Mucosa of descending colon (tissue), 3 donors: Measurements from ENCODE around the gene EXOSC6. TPM values are rescaled to one million over a fixed set of nuclear protein-coding genes. Genes with fewer than 3 reads are reported as not detected.
A peak's percentile ranks its signal among the peaks of the same experiment; 100 is the strongest.
"Not testable (repeated sequence)": the region's sequence is repeated elsewhere in the genome, so short reads cannot be mapped to it uniquely, and the experiment has no call there.

Experiments used
- ATAC-seq: fragments of 200-7000 bp; cut with Tn5 transposase; one replicate; pipeline ENCODE4 v1.9.1; 2020; ENCODE audit warnings: mild to moderate bottlenecking, moderate library complexity
- DNase-seq, 3 donors: peaks; one replicate each; pipeline ENCODE4 v3.0.0-alpha.2; 2020
- H3K36me3 ChIP-seq: fragments of 200-600 bp; one replicate; pipeline ENCODE4 v1.8.0; 2021; ENCODE audit warnings: low read depth, mild to moderate bottlenecking
- H3K4me1 ChIP-seq: fragments of 200-600 bp; one replicate; pipeline ENCODE4 v1.8.0; 2021; ENCODE audit warnings: low read depth, mild to moderate bottlenecking
- H3K4me3 ChIP-seq: fragments of 200-600 bp; one replicate; pipeline ENCODE4 v1.8.0; 2021; ENCODE audit warnings: mild to moderate bottlenecking
- H3K9me3 ChIP-seq: fragments of 200-600 bp; one replicate; pipeline ENCODE4 v1.8.0; 2021; ENCODE audit warnings: mild to moderate bottlenecking
- CTCF ChIP-seq: fragments of 200-600 bp; IDR thresholded peaks from one replicate; pipeline ENCODE4 v1.8.0; 2022; ENCODE audit warnings: antibody characterized with exemption, mild to moderate bottlenecking
- intact Hi-C, 2 donors: fragments of 100-400 bp; cut with DNase I in 1 of 2; cut with micrococcal nuclease in 1 of 2; formaldehyde crosslinking; loops; one replicate each; pipeline versions ENCODE4 v1.11.0 to v1.11.1; 2022; cut with DNase I, micrococcal nuclease
- total RNA-seq, 3 donors: library from RNA; stranded (reverse); fragmentation: NEBNext Ultra II Directional in 2 of 3; extraction: Animal tissue kit (Norgen Biotek cat#: 25700) in 2 of 3; gene quantifications; one replicate each; pipeline versions ENCODE4 v1.2.1 to v1.2.4, GENCODE V29; 2021 to 2023
- donor health status: DM: no; HTN: no; CAD: no; lungs with moderate emphysema.
- donor health status: DM: no; HTN: no; CAD: no.
- donor health status: DM: no; HTN: yes; CAD: no.

The EXOSC6 gene
- total RNA-seq, 3 donors from 2014 or later: 14.7 to 29.3 (median 19.4) TPM

GRCh38 chr16:70269471-70269870, 17.7 kb upstream of the EXOSC6 start:
- Histone ChIP-seq H3K36me3 (peaks cover 8% of the 10 kb centered on the region), H3K9me3 (no peaks in the 10 kb centered on the region), H3K4me1 (no peaks in the 10 kb centered on the region), H3K4me3 (no peak overlapping the region)
- TF ChIP-seq CTCF: no peak
- no peak for ATAC-seq
- peak in 1 of 3 donors; percentile 22 for DNase-seq
- intact Hi-C loops: no loop called here

GRCh38 chr16:70267922-70268321, 16.2 kb upstream of the EXOSC6 start:
- DNase-seq, H3K4me1 ChIP-seq, H3K9me3 ChIP-seq, ATAC-seq, intact Hi-C loops, H3K4me3 ChIP-seq, H3K36me3 ChIP-seq: not testable (repeated sequence)

GRCh38 chr16:70267516-70267915, 15.8 kb upstream of the EXOSC6 start:
- ATAC-seq (peak; percentile 84), DNase-seq (peak; percentile 25 to 45 (median 32))

GRCh38 chr16:70259903-70260302, 8.2 kb upstream of the EXOSC6 start:
- H3K4me1 ChIP-seq, intact Hi-C loops, H3K9me3 ChIP-seq, H3K4me3 ChIP-seq, DNase-seq: not testable (repeated sequence)
- peaks cover 11% of the 10 kb centered on the region for H3K36me3 ChIP-seq
- ATAC-seq: peak; percentile 64

More at GRCh38 chr16:70267516-70267915, 15.8 kb upstream of the EXOSC6 start:
- no peaks in the 10 kb centered on the region for H3K9me3 ChIP-seq
- intact Hi-C loops: no loop called here
- peaks cover 9% of the 10 kb centered on the region for H3K36me3 ChIP-seq
- no peaks in the 10 kb centered on the region for H3K4me1 ChIP-seq
- no peak for TF ChIP-seq CTCF
- no peak overlapping the region for H3K4me3 ChIP-seq

- no peak for TF ChIP-seq CTCF
- H3K9me3 ChIP-seq: no peaks in the 10 kb centered on the region
- DNase-seq (no peak), ATAC-seq (no peak)
- intact Hi-C loops: no loop called here
- no peak overlapping the region for H3K4me3 ChIP-seq
- peaks cover 5% of the 10 kb centered on the region for H3K36me3 ChIP-seq
- H3K4me1 ChIP-seq: no peaks in the 10 kb centered on the region
These were observed 7.2 kb upstream of the EXOSC6 start for GRCh38 chr16:70258946-70259345.

- no peak for ATAC-seq
- Histone ChIP-seq H3K4me1 (no peaks in the 10 kb centered on the region), H3K36me3 (peaks cover 5% of the 10 kb centered on the region), H3K4me3 (no peak overlapping the region), H3K9me3 (no peaks in the 10 kb centered on the region)
- DNase-seq: no peak
- intact Hi-C loops: no loop called here
- no peak for TF ChIP-seq CTCF
These were observed 6.3 kb upstream of the EXOSC6 start for GRCh38 chr16:70258065-70258464.

- H3K4me3 ChIP-seq: no peak overlapping the region
- intact Hi-C loops: no loop called here
- no peak for ATAC-seq
- no peak for TF ChIP-seq CTCF
- peaks cover 5% of the 10 kb centered on the region for H3K36me3 ChIP-seq
- H3K9me3 ChIP-seq: no peaks in the 10 kb centered on the region
- no peak for DNase-seq
- no peaks in the 10 kb centered on the region for H3K4me1 ChIP-seq
These were observed 5.7 kb upstream of the EXOSC6 start for GRCh38 chr16:70257391-70257790.
